H9 (cell line): ENCODE data around the gene WDSUB1. TPM values are rescaled to one million over a fixed set of nuclear protein-coding genes. Genes with fewer than 3 reads are reported as not detected.

Experiments used
- DNase-seq: peaks from one replicate; pipeline ENCODE4 v3.0.0-alpha.2; 2017
- H2AFZ ChIP-seq: one replicate; pipeline ENCODE4 v1.6.1; 2013; ENCODE audit warnings: mild to moderate bottlenecking, low read length, control low read depth, moderate library complexity
- H2AK5ac ChIP-seq: 2 replicates; pipeline ENCODE4 v1.6.1; 2013; ENCODE audit warnings: low read length, control low read depth, mixed read lengths; ENCODE audit not compliant: insufficient read length
- H2BK120ac ChIP-seq: one replicate; pipeline ENCODE4 v1.6.1; 2013; ENCODE audit warnings: low read depth, mild to moderate bottlenecking, low read length, control low read depth, inconsistent platforms; ENCODE audit not compliant: poor library complexity, severe bottlenecking
- H2BK12ac ChIP-seq: 2 replicates; pipeline ENCODE4 v1.6.1; 2013; ENCODE audit warnings: low read length, control low read depth, mixed read lengths, low read depth; ENCODE audit not compliant: insufficient read length
- H2BK15ac ChIP-seq: 2 replicates; pipeline ENCODE4 v1.6.1; 2013; ENCODE audit warnings: low read depth, low read length, control low read depth
- H2BK20ac ChIP-seq: one replicate; pipeline ENCODE4 v1.6.1; 2013; ENCODE audit warnings: low read depth, mild to moderate bottlenecking, low read length, control low read depth, inconsistent platforms; ENCODE audit not compliant: poor library complexity, severe bottlenecking
- H2BK5ac ChIP-seq: 2 replicates; pipeline ENCODE4 v1.6.1; 2013; ENCODE audit warnings: low read length, control low read depth, mixed read lengths; ENCODE audit not compliant: insufficient read length
- H3K14ac ChIP-seq: 2 replicates; pipeline ENCODE4 v1.6.1; 2013; ENCODE audit warnings: low read length, control low read depth; ENCODE audit not compliant: insufficient read depth
- H3K18ac ChIP-seq: 2 replicates; pipeline ENCODE4 v1.6.1; 2013; ENCODE audit warnings: low read depth, mild to moderate bottlenecking, mixed read lengths, low read length, control low read depth; ENCODE audit not compliant: insufficient read length
- H3K23ac ChIP-seq: 2 replicates; pipeline ENCODE4 v1.6.1; 2013; ENCODE audit warnings: low read length, control low read depth, mixed read lengths, low read depth; ENCODE audit not compliant: insufficient read length
- H3K23me2 ChIP-seq: 2 replicates; pipeline ENCODE4 v1.6.1; 2013; ENCODE audit warnings: low read depth, mild to moderate bottlenecking, mixed read lengths, low read length, control low read depth; ENCODE audit not compliant: insufficient read length, poor library complexity, severe bottlenecking
- H3K27ac ChIP-seq: 2 replicates; pipeline ENCODE4 v1.5.1; 2013; ENCODE audit warnings: low read length, control low read depth, mixed read lengths, low read depth; ENCODE audit not compliant: insufficient read length
- H3K27me3 ChIP-seq: 2 replicates; pipeline ENCODE4 v1.6.1; 2013; ENCODE audit warnings: low read length, control low read depth, inconsistent platforms; ENCODE audit not compliant: insufficient read depth
- H3K4ac ChIP-seq: 2 replicates; pipeline ENCODE4 v1.6.1; 2013; ENCODE audit warnings: low read depth, mild to moderate bottlenecking, control low read depth, inconsistent platforms, low read length, moderate library complexity
- H3K4me1 ChIP-seq: 2 replicates; pipeline ENCODE4 v1.6.1; 2013; ENCODE audit warnings: low read length, control low read depth, inconsistent platforms; ENCODE audit not compliant: insufficient read depth
- H3K4me2 ChIP-seq: 2 replicates; pipeline ENCODE4 v1.6.1; 2013; ENCODE audit warnings: low read length, control low read depth, mixed read lengths; ENCODE audit not compliant: insufficient read length, insufficient read depth
- H3K56ac ChIP-seq: 2 replicates; pipeline ENCODE4 v1.6.1; 2013; ENCODE audit warnings: low read depth, mild to moderate bottlenecking, mixed read lengths, low read length, control low read depth; ENCODE audit not compliant: insufficient read length
- H3K79me1 ChIP-seq: 2 replicates; pipeline ENCODE4 v1.6.1; 2013; ENCODE audit warnings: low read depth, mild to moderate bottlenecking, moderate library complexity, low read length, control low read depth, inconsistent platforms; ENCODE audit not compliant: insufficient read depth, poor library complexity, severe bottlenecking
- H3K79me2 ChIP-seq: 2 replicates; pipeline ENCODE4 v1.6.1; 2013; ENCODE audit warnings: low read length, control low read depth, inconsistent platforms; ENCODE audit not compliant: insufficient read depth
- H3K9ac ChIP-seq: 2 replicates; pipeline ENCODE4 v1.6.1; 2013; ENCODE audit warnings: low read length, control low read depth, mixed read lengths; ENCODE audit not compliant: insufficient read length; ENCODE audit errors: extremely low read depth
- H3K9me3 ChIP-seq: one replicate; pipeline ENCODE4 v1.6.1; 2013; ENCODE audit warnings: low read depth, low read length, inconsistent platforms; ENCODE audit not compliant: control insufficient read depth
- H3T11ph ChIP-seq: one replicate; pipeline ENCODE4 v1.6.1; 2013; ENCODE audit warnings: mild to moderate bottlenecking, low read length, control low read depth, inconsistent platforms
- H4K20me1 ChIP-seq: one replicate; pipeline ENCODE4 v1.6.1; 2013; ENCODE audit not compliant: control insufficient read depth, insufficient read length, insufficient read depth
- H4K5ac ChIP-seq: 2 replicates; pipeline ENCODE4 v1.6.1; 2013; ENCODE audit warnings: low read depth, mild to moderate bottlenecking, mixed read lengths, low read length, control low read depth; ENCODE audit not compliant: insufficient read length
- H4K8ac ChIP-seq: replicated peaks from 2 replicates; pipeline ENCODE4 v1.6.1; 2013; ENCODE audit warnings: low read length, control low read depth, mixed read lengths, low read depth; ENCODE audit not compliant: insufficient read length
- H4K91ac ChIP-seq: 2 replicates; pipeline ENCODE4 v1.6.1; 2013; ENCODE audit warnings: low read depth, mild to moderate bottlenecking, moderate library complexity, mixed read lengths, low read length, control low read depth; ENCODE audit not compliant: insufficient read length
- H3K27ac Mint-ChIP-seq, 3 experiments: 2 replicates in 2 of 3; 3 replicates in 1 of 3; pipeline ENCODE4 v1.8.0; 2020 to 2021; ENCODE audit warnings: mixed read lengths in 3 of 3, mild to moderate bottlenecking in 1 of 3, moderate library complexity in 1 of 3
- H3K27me3 Mint-ChIP-seq: 2 replicates; pipeline ENCODE4 v1.8.0; 2021; ENCODE audit warnings: low read depth, mild to moderate bottlenecking, moderate library complexity, mixed read lengths
- H3K36me3 Mint-ChIP-seq, 3 experiments: 2 replicates in 2 of 3; 3 replicates in 1 of 3; pipeline ENCODE4 v1.8.0; 2020 to 2021; ENCODE audit warnings: low read depth in 3 of 3, mixed read lengths in 3 of 3; ENCODE audit not compliant: insufficient read depth in 1 of 3
- H3K4me1 Mint-ChIP-seq, 2 experiments: 2 replicates each; pipeline ENCODE4 v1.8.0; 2020; ENCODE audit warnings: mixed read lengths in 2 of 2
- H3K4me3 Mint-ChIP-seq, 2 experiments: 2 replicates in 1 of 2; 3 replicates in 1 of 2; pipeline ENCODE4 v1.8.0; 2020 to 2021; ENCODE audit warnings: mild to moderate bottlenecking in 2 of 2, mixed read lengths in 2 of 2, moderate library complexity in 1 of 2
- H3K9me3 Mint-ChIP-seq, 2 experiments: 2 replicates in 1 of 2; 3 replicates in 1 of 2; pipeline ENCODE4 v1.8.0; 2020; ENCODE audit warnings: mild to moderate bottlenecking in 2 of 2, mixed read lengths in 2 of 2, moderate library complexity in 1 of 2
- WGBS: extraction: QIAGEN DNeasy Blood & Tissue Kit; methylation state at CpG from one replicate; pipeline ENCODE4 v1.1.7; 2013; ENCODE audit warnings: missing lambda C conversion rate, low lambda C conversion rate, mixed read lengths; ENCODE audit not compliant: insufficient read length; ENCODE audit errors: extremely low coverage; 5-methylcytosine and 5-hydroxymethylcytosine counted together
- total RNA-seq: library from RNA; stranded (reverse); gene quantifications from 2 replicates; pipeline ENCODE4 v1.2.1, GENCODE V29; 2021
- TF ChIP-seq, protein P1 (sequence below): fragments of 200-600 bp; sonication (generic); conservative IDR thresholded peaks from 3 replicates; pipeline ENCODE4 v1.8.0; 2021; ENCODE audit warnings: antibody characterized with exemption, mild to moderate bottlenecking

The WDSUB1 gene
- total RNA-seq, 1 experiment from 2014 or later: 5.5 TPM

DNA sequence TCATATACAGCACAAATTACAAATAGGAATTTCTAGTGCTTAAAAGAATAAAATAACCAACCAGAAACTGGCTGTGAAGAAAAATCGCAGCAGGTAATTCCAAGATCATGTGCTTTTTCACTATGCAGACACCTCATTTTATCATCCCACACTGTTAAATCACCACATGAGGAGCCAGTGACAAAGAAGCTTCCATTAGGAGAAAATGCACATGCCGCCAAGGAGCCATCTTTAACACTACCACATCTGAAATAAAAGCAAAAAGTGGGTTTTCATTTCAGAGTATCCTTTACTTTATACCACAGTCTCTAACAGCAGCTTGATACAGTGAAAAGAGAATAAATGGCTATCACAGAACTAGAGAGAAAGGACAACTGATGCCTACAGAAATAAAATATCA, 6.8 kb downstream of the WDSUB1 start:
- no peaks in the 10 kb centered on the region for H3K4me1 ChIP-seq
- H2BK20ac ChIP-seq: no peak overlapping the region
- no peak for DNase-seq
- no peak overlapping the region for H3K23ac ChIP-seq
- H3K4me2 ChIP-seq: no peak overlapping the region
- Mint-ChIP-seq H3K4me3 (no peak overlapping the region), H3K36me3 (peaks cover 0 to 18% (median 0%) of the 10 kb centered on the region in 3 experiments; a peak in 2 of 7 replicates), H3K4me1 (peaks cover 4 to 6% of the 10 kb centered on the region in 2 experiments; a peak in 3 of 4 replicates), H3K9me3 (no peaks in the 10 kb centered on the region), H3K27me3 (no peaks in the 10 kb centered on the region), H3K27ac (no peak overlapping the region)
- H3K27ac ChIP-seq: no peak overlapping the region
- no peak overlapping the region for H2BK120ac ChIP-seq
- no peak overlapping the region for H3K56ac ChIP-seq
- H4K91ac ChIP-seq: no peak overlapping the region
- TF ChIP-seq, protein P1, sequence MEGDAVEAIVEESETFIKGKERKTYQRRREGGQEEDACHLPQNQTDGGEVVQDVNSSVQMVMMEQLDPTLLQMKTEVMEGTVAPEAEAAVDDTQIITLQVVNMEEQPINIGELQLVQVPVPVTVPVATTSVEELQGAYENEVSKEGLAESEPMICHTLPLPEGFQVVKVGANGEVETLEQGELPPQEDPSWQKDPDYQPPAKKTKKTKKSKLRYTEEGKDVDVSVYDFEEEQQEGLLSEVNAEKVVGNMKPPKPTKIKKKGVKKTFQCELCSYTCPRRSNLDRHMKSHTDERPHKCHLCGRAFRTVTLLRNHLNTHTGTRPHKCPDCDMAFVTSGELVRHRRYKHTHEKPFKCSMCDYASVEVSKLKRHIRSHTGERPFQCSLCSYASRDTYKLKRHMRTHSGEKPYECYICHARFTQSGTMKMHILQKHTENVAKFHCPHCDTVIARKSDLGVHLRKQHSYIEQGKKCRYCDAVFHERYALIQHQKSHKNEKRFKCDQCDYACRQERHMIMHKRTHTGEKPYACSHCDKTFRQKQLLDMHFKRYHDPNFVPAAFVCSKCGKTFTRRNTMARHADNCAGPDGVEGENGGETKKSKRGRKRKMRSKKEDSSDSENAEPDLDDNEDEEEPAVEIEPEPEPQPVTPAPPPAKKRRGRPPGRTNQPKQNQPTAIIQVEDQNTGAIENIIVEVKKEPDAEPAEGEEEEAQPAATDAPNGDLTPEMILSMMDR: no peak
- no peaks in the 10 kb centered on the region for H3K9me3 ChIP-seq
- no peak overlapping the region for H4K5ac ChIP-seq
- no peaks in the 10 kb centered on the region for H4K20me1 ChIP-seq
- H3K9ac ChIP-seq: no peak overlapping the region
- H2BK12ac ChIP-seq: no peak overlapping the region
- no peaks in the 10 kb centered on the region for H3K79me1 ChIP-seq
- no peak overlapping the region for H2AK5ac ChIP-seq
- no peak overlapping the region for H3K4ac ChIP-seq
- H3K14ac ChIP-seq: no peak overlapping the region
- H3T11ph ChIP-seq: no peak overlapping the region
- H3K23me2 ChIP-seq: no peaks in the 10 kb centered on the region
- H2BK5ac ChIP-seq: no peak overlapping the region
- no peak overlapping the region for H4K8ac ChIP-seq
- no peak overlapping the region for H3K18ac ChIP-seq
- no peaks in the 10 kb centered on the region for H3K27me3 ChIP-seq
- H2AFZ ChIP-seq: no peak overlapping the region
- H3K79me2 ChIP-seq: no peaks in the 10 kb centered on the region
- no CpG with 5 or more reads among the region's 2 CpGs for WGBS
- no peak overlapping the region for H2BK15ac ChIP-seq
